Measurements from ENCODE around the gene DEGS2. TPM values are rescaled to one million over a fixed set of nuclear protein-coding genes. Genes with fewer than 3 reads are reported as not detected.

Gene DEGS2
- total RNA-seq, 1 experiment from 2014 or later: 0.11 TPM

DNA sequence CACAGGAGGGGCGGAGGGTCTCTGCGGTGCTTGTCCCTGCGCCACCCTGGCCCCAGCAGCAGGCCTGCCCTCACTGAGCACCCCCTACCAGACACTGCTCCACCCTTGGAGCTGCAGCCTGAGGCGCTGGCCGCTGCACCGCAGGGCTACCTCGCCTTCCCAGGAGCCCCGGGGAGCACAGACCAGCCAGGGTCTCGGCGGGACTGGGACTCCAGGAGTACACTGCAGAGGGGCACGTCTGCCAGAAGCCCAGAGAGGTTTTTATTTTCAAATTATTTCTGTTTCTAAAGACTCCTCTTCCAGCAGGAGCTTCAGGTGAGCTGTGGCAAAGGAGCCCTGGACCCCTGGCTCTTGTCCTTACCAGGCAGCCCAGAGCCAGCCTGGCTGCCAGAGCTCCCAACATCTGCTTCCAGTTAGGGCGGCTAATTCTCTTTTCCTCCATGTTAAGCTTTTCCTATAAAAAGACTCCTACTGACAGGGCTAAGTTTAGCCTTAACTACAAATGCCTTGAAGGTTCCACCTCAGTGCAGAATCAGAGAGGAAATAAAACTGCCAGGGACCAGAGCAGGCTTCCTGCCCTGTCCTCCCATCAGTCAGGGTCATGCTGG, 26.4 kb downstream of the DEGS2 start:
- no peaks in the 10 kb centered on the region for H4K20me1 ChIP-seq (ENCODE audit: insufficient read depth)
- intact Hi-C loops (cut with micrococcal nuclease; ENCODE audit: unreplicated experiment): no loop called here
- H3K4me1 ChIP-seq (replicated peaks; ENCODE audit: insufficient read depth): no peaks in the 10 kb centered on the region
- H3K4me3 ChIP-seq: no peak overlapping the region
- H3K36me3 ChIP-seq (ENCODE audit: low read depth): no peaks in the 10 kb centered on the region
- TF ChIP-seq, protein P1, sequence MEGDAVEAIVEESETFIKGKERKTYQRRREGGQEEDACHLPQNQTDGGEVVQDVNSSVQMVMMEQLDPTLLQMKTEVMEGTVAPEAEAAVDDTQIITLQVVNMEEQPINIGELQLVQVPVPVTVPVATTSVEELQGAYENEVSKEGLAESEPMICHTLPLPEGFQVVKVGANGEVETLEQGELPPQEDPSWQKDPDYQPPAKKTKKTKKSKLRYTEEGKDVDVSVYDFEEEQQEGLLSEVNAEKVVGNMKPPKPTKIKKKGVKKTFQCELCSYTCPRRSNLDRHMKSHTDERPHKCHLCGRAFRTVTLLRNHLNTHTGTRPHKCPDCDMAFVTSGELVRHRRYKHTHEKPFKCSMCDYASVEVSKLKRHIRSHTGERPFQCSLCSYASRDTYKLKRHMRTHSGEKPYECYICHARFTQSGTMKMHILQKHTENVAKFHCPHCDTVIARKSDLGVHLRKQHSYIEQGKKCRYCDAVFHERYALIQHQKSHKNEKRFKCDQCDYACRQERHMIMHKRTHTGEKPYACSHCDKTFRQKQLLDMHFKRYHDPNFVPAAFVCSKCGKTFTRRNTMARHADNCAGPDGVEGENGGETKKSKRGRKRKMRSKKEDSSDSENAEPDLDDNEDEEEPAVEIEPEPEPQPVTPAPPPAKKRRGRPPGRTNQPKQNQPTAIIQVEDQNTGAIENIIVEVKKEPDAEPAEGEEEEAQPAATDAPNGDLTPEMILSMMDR (conservative IDR thresholded peaks at IDR 0.05): no peak
- TF ChIP-seq EZH2 (IDR thresholded peaks at IDR 0.05; ENCODE audit: low read depth): no peak
- H3K27me3 ChIP-seq (ENCODE audit: insufficient read depth, low read depth): no peaks in the 10 kb centered on the region
- BruUV-seq (replicated peaks): no TSS peak
- no peaks in the 10 kb centered on the region for H3K79me2 ChIP-seq (ENCODE audit: low read depth)
- CTCF ChIA-PET: no interaction called here
- DNase-seq: no peak
- POLR2A ChIA-PET (ENCODE audit: unreplicated experiment): no interaction called here
- no peak overlapping the region for H3K27ac ChIP-seq
- no peaks in the 10 kb centered on the region for H3K9me3 ChIP-seq (ENCODE audit: insufficient read depth, low read depth)
- no peaks in the 10 kb centered on the region for H3K9me2 ChIP-seq (ENCODE audit: insufficient read depth)
- no peaks in the 10 kb centered on the region for H3F3A ChIP-seq (ENCODE audit: insufficient read depth, low read depth)
- no peak overlapping the region for H3K4me2 ChIP-seq
- no peak overlapping the region for H2AFZ ChIP-seq

DNA sequence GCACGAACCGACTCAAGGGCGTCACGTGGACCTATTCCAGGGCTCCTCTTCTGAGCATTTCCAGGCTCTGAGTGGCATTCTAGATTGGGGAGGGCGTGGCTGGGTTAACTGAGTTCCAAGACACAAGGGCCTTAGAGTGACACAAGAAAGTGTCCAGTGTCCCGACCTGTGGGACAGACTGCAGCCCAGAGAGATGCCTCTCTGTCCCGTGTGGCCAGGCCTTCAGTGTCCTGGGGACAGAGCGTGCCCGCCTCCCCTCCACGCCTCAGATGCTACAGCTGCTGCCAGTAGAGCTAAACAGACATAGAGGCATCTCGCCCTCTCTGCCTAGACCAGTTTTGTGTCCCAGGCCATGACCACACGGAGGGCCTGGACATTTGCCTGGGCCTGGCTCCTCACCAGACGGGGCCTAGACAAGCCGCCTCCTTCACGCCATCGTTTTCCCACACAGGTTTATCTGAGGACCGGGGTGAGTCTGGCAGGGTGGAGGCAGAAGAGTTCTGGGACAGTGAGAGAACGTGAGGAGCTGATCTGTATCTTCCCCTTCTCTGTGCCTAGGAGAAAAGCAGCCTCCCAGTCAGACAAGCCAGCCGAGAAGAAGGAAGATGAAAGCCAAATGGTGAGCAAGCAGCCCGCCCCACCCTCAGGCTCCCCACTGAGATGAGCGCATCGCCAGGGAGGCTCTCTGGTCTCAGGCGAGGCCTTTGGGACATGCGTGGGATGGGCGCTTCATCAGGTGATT, 27.1 kb downstream of the DEGS2 start:
- Histone ChIP-seq H3K4me2 (no peak overlapping the region), H3K4me1 (replicated peaks; ENCODE audit: insufficient read depth) (no peaks in the 10 kb centered on the region), H3K36me3 (ENCODE audit: low read depth) (no peaks in the 10 kb centered on the region), H2AFZ (no peak overlapping the region), H3K79me2 (ENCODE audit: low read depth) (no peaks in the 10 kb centered on the region), H3F3A (ENCODE audit: insufficient read depth, low read depth) (no peaks in the 10 kb centered on the region), H3K27ac (no peak overlapping the region), H4K20me1 (ENCODE audit: insufficient read depth) (no peaks in the 10 kb centered on the region), H3K27me3 (ENCODE audit: insufficient read depth, low read depth) (no peaks in the 10 kb centered on the region), H3K9me2 (ENCODE audit: insufficient read depth) (no peaks in the 10 kb centered on the region), H3K9me3 (ENCODE audit: insufficient read depth, low read depth) (no peaks in the 10 kb centered on the region), H3K4me3 (no peak overlapping the region)
- no peak for DNase-seq
- intact Hi-C loops (cut with micrococcal nuclease; ENCODE audit: unreplicated experiment): no loop called here
- ChIA-PET POLR2A (ENCODE audit: unreplicated experiment) (no interaction called here), CTCF (no interaction called here)
- no peak for TF ChIP-seq EZH2 (IDR thresholded peaks at IDR 0.05; ENCODE audit: low read depth)
- TF ChIP-seq, protein P1 (conservative IDR thresholded peaks at IDR 0.05): no peak
- no TSS peak for BruUV-seq (replicated peaks)

- no peaks in the 10 kb centered on the region for H3K9me3 ChIP-seq (ENCODE audit: insufficient read depth, low read depth)
- no peak overlapping the region for H3K27ac ChIP-seq
- H3K27me3 ChIP-seq (ENCODE audit: insufficient read depth, low read depth): no peaks in the 10 kb centered on the region
- intact Hi-C loops (cut with micrococcal nuclease; ENCODE audit: unreplicated experiment): no loop called here
- no peak for DNase-seq
- no TSS peak for BruUV-seq (replicated peaks)
- no peaks in the 10 kb centered on the region for H3K9me2 ChIP-seq (ENCODE audit: insufficient read depth)
- no peaks in the 10 kb centered on the region for H3K79me2 ChIP-seq (ENCODE audit: low read depth)
- H3K36me3 ChIP-seq (ENCODE audit: low read depth): no peaks in the 10 kb centered on the region
- ChIA-PET CTCF (no interaction called here), POLR2A (ENCODE audit: unreplicated experiment) (interaction anchor here (0.6 kb wide), 1 partner anchor 22 kb away, joined by 5 read pairs; no protein-coding TSS in a partner anchor)
- TF ChIP-seq EZH2 (IDR thresholded peaks at IDR 0.05; ENCODE audit: low read depth): no peak
- TF ChIP-seq, protein P1 (conservative IDR thresholded peaks at IDR 0.05): no peak
- H3K4me2 ChIP-seq: no peak overlapping the region
- H3F3A ChIP-seq (ENCODE audit: insufficient read depth, low read depth): no peaks in the 10 kb centered on the region
- H3K4me3 ChIP-seq: no peak overlapping the region
- H3K4me1 ChIP-seq (replicated peaks; ENCODE audit: insufficient read depth): no peaks in the 10 kb centered on the region
- no peak overlapping the region for H2AFZ ChIP-seq
- H4K20me1 ChIP-seq (ENCODE audit: insufficient read depth): no peaks in the 10 kb centered on the region
These were observed 28.3 kb downstream of the DEGS2 start for GRCh38 chr14:100131181-100131580.
